PFSK-1 (cell line): ENCODE measurements around the gene HTRA3.

Source experiments
- FOXP2 ChIP-seq: optimal IDR thresholded peaks from 2 replicates; pipeline ENCODE3; 2011; ENCODE audit warnings: borderline replicate concordance, control low read depth, inconsistent platforms; ENCODE audit not compliant: insufficient read depth; ENCODE audit errors: extremely low read length, extremely low read depth
- POLR2AphosphoS5 ChIP-seq: IDR thresholded peaks from 2 replicates; pipeline ENCODE4 v1.6.1; 2012; ENCODE audit warnings: low read depth, mild to moderate bottlenecking, control low read depth, low read length, moderate library complexity
- REST ChIP-seq, 2 experiments: IDR thresholded peaks; 2 replicates each; pipeline versions ENCODE4 v1.6.1 to v1.8.0; 2011 to 2012; ENCODE audit warnings: low read depth in 2 of 2, low read length in 2 of 2, control low read depth in 1 of 2, inconsistent platforms in 1 of 2, mild to moderate bottlenecking in 1 of 2, moderate library complexity in 1 of 2; ENCODE audit not compliant: insufficient read depth in 1 of 2
- SIN3A ChIP-seq: IDR thresholded peaks from 2 replicates; pipeline ENCODE4 v1.6.1; 2012; ENCODE audit warnings: mild to moderate bottlenecking, low read length, moderate library complexity, borderline replicate concordance; ENCODE audit not compliant: insufficient read depth
- TAF1 ChIP-seq: IDR thresholded peaks from 2 replicates; pipeline ENCODE4 v1.6.1; 2012; ENCODE audit warnings: low read length, control low read depth, borderline replicate concordance; ENCODE audit not compliant: insufficient read depth

Gene HTRA3

GRCh38 chr4:8315435-8316250, 46.1 kb downstream of the HTRA3 start:
- TF ChIP-seq SIN3A (no peak), POLR2AphosphoS5 (no peak), REST (IDR thresholded peaks at IDR 0.05; ENCODE audit: insufficient read depth in 1 of 2, low read depth in 2 of 2, low read length in 2 of 2) (no peak), FOXP2 (no peak), TAF1 (no peak)

GRCh38 chr4:8316251-8316771, 46.8 kb downstream of the HTRA3 start:
- TF ChIP-seq REST (IDR thresholded peaks at IDR 0.05; ENCODE audit: insufficient read depth in 1 of 2, low read depth in 2 of 2, low read length in 2 of 2): no peak
- no peak for TF ChIP-seq TAF1
- TF ChIP-seq FOXP2: no peak
- no peak for TF ChIP-seq POLR2AphosphoS5
- TF ChIP-seq SIN3A: no peak

GRCh38 chr4:8316911-8317351, 47.4 kb downstream of the HTRA3 start:
- TF ChIP-seq POLR2AphosphoS5 (no peak), FOXP2 (no peak), SIN3A (no peak), REST (IDR thresholded peaks at IDR 0.05; ENCODE audit: insufficient read depth in 1 of 2, low read depth in 2 of 2, low read length in 2 of 2) (no peak), TAF1 (no peak)

GRCh38 chr4:8317474-8317873, 47.9 kb downstream of the HTRA3 start:
- TF ChIP-seq SIN3A (no peak), FOXP2 (no peak), TAF1 (no peak), POLR2AphosphoS5 (no peak), REST (IDR thresholded peaks at IDR 0.05; ENCODE audit: insufficient read depth in 1 of 2, low read depth in 2 of 2, low read length in 2 of 2) (no peak)
